SJSA1 (cell line): ENCODE results near the gene ESD. TPM values are rescaled to one million over a fixed set of nuclear protein-coding genes. Genes with fewer than 3 reads are reported as not detected.

Source experiments
- DNase-seq, 2 experiments: peaks; one replicate each; pipeline ENCODE4 v3.0.0-alpha.2; 2015 to 2020; ENCODE audit warnings: low spot score in 2 of 2, low read depth in 1 of 2
- H3K27ac ChIP-seq: fragments of 250-450 bp; sonication (Bioruptor Pico); 2 replicates; pipeline ENCODE4 v1.5.1; 2020; ENCODE audit warnings: mild to moderate bottlenecking, moderate library complexity
- H3K27me3 ChIP-seq: fragments of 250-450 bp; sonication (Bioruptor Pico); replicated peaks from 2 replicates; pipeline ENCODE4 v1.5.1; 2020; ENCODE audit warnings: mild to moderate bottlenecking, moderate library complexity
- H3K36me3 ChIP-seq: fragments of 250-450 bp; sonication (Bioruptor Pico); 2 replicates; pipeline ENCODE4 v1.5.1; 2020; ENCODE audit warnings: mild to moderate bottlenecking
- H3K4me1 ChIP-seq: fragments of 250-450 bp; sonication (Bioruptor Pico); replicated peaks from 2 replicates; pipeline ENCODE4 v1.6.1; 2021; ENCODE audit warnings: mild to moderate bottlenecking
- H3K4me3 ChIP-seq: fragments of 250-450 bp; sonication (Bioruptor Pico); 2 replicates; pipeline ENCODE4 v1.5.1; 2020; ENCODE audit warnings: mild to moderate bottlenecking
- H3K9me3 ChIP-seq: fragments of 250-450 bp; sonication (Bioruptor Pico); replicated peaks from 2 replicates; pipeline ENCODE4 v1.5.1; 2020; ENCODE audit warnings: mild to moderate bottlenecking
- total RNA-seq: library from RNA; depleted of rRNA; stranded (reverse); fragments of >200 nt; shearing (Covaris generic); gene quantifications from 2 replicates; pipeline ENCODE4 v1.2.3, GENCODE V29; 2014; rRNA removed

ESD gene
- total RNA-seq, 1 experiment from 2014 or later: 108 TPM

DNA sequence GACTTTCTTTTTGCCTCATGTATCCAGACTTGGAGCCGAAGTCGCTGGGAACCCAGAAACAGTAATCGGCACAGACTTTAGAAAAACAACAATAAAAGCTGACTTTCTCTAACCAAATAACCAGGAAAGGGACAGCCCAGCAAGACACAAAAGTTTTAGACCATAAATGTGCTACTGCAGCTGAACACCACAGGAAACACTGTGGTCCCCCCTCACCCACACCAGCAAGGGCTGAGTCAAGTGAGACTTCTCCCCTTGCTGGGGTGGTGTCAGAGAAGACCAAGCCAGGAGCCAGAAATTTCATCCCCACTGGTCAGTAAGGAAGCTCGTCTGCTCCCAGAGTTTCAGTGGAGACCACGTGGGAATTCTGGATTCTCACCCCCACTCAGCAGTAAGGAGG lies 70.6 kb downstream of the ESD start:
- Histone ChIP-seq H3K4me3 (no peak overlapping the region), H3K4me1 (no peaks in the 10 kb centered on the region), H3K27me3 (no peaks in the 10 kb centered on the region)

More for the DNA sequence above, 70.6 kb downstream of the ESD start:
- Histone ChIP-seq H3K36me3 (peaks cover 38% of the 10 kb centered on the region), H3K9me3 (no peaks in the 10 kb centered on the region), H3K27ac (no peak overlapping the region)
- no peak for DNase-seq

Other genes with a start within 250 kb of the ESD start
- 4.3 and 6.3 TPM in 2 replicates for gene LRCH1, start 244.0 kb downstream of the ESD start, total RNA-seq
- not detected in 2 replicates for gene HTR2A, start 99.9 kb upstream of the ESD start, total RNA-seq